ENCODE results near the gene PPP6R3.
A peak's percentile ranks its signal among the peaks of the same experiment; 100 is the strongest.

The PPP6R3 gene

GRCh38 chr11:68651985-68652682 lies 191.6 kb downstream of the PPP6R3 start:
- no peak for DNase-seq (ENCODE audit: low spot score)

GRCh38 chr11:68652683-68653156 lies 192.2 kb downstream of the PPP6R3 start:
- no peak for DNase-seq (ENCODE audit: low spot score)

- DNase-seq (ENCODE audit: low spot score), result no peak
Measured at GRCh38 chr11:68653486-68654430, 193.2 kb downstream of the PPP6R3 start.

GRCh38 chr11:68654978-68655377 lies 194.4 kb downstream of the PPP6R3 start:
- no peak for DNase-seq (ENCODE audit: low spot score)

- DNase-seq (ENCODE audit: low spot score), result no peak
Measured at GRCh38 chr11:68655406-68655805, 194.9 kb downstream of the PPP6R3 start.

- DNase-seq (ENCODE audit: low spot score), result no peak
Measured at GRCh38 chr11:68655806-68656205, 195.3 kb downstream of the PPP6R3 start.

GRCh38 chr11:68657021-68657780 lies 196.6 kb downstream of the PPP6R3 start:
- no peak for DNase-seq (ENCODE audit: low spot score)

GRCh38 chr11:68658097-68658496 lies 197.5 kb downstream of the PPP6R3 start:
- no peak for DNase-seq (ENCODE audit: low spot score)

- no peak for DNase-seq (ENCODE audit: low spot score)
Measured at GRCh38 chr11:68658661-68659060, 198.1 kb downstream of the PPP6R3 start.

GRCh38 chr11:68659158-68659921 lies 198.8 kb downstream of the PPP6R3 start:
- DNase-seq (ENCODE audit: low spot score), result peak; percentile 74

- DNase-seq (ENCODE audit: low spot score), result no peak
Measured at GRCh38 chr11:68660066-68660810, 199.7 kb downstream of the PPP6R3 start.

- no peak for DNase-seq (ENCODE audit: low spot score)
Measured at GRCh38 chr11:68661014-68661413, 200.5 kb downstream of the PPP6R3 start.

GRCh38 chr11:68661697-68662603 lies 201.4 kb downstream of the PPP6R3 start:
- DNase-seq (ENCODE audit: low spot score), result no peak

GRCh38 chr11:68663482-68664010 lies 203.0 kb downstream of the PPP6R3 start:
- no peak for DNase-seq (ENCODE audit: low spot score)

GRCh38 chr11:68664141-68664540 lies 203.6 kb downstream of the PPP6R3 start:
- no peak for DNase-seq (ENCODE audit: low spot score)

GRCh38 chr11:68664906-68665305 lies 204.4 kb downstream of the PPP6R3 start:
- no peak for DNase-seq (ENCODE audit: low spot score)
